Erythroblast (primary cell): ENCODE data around the gene SH2D5.

ENCODE experiments used
- GATA1 ChIP-seq: IDR thresholded peaks from 2 replicates; pipeline ENCODE4 v1.6.1; 2011; ENCODE audit warnings: low read depth, mild to moderate bottlenecking, control low read depth, low read length, moderate library complexity
- POLR2A ChIP-seq: IDR thresholded peaks from 2 replicates; pipeline ENCODE4 v1.6.1; 2011; ENCODE audit warnings: mild to moderate bottlenecking, low read length

DNA sequence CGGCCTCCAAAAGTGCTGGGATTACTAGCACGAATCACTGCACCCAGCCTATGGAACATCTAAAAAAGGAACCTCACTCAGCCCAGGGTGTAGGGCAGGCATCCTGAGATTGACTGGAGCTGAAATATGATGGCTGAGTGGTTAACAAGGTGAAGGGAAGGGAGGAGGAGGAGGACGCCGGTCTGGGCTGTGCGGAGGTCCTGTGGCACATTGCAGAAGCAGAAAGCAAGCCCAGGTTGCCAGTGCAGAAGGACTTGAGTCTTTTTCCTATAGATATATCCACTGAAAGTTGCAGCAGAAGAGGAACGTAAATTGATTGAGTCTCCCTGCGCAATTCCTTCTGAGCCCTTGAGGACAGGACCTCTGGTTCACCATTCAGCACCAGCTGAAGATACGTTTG lies 13.2 kb downstream of the SH2D5 start:
- TF ChIP-seq POLR2A, result no peak
- TF ChIP-seq GATA1, result no peak
